HG03103 (cell line): Measurements from ENCODE around the gene UBA52.

ENCODE experiments used
- ATAC-seq: cut with Tn5 transposase; IDR thresholded peaks from one replicate; pipeline ENCODE4 v1.9.1; 2021; ENCODE audit warnings: low read depth; ENCODE audit not compliant: unreplicated experiment

Gene UBA52

DNA sequence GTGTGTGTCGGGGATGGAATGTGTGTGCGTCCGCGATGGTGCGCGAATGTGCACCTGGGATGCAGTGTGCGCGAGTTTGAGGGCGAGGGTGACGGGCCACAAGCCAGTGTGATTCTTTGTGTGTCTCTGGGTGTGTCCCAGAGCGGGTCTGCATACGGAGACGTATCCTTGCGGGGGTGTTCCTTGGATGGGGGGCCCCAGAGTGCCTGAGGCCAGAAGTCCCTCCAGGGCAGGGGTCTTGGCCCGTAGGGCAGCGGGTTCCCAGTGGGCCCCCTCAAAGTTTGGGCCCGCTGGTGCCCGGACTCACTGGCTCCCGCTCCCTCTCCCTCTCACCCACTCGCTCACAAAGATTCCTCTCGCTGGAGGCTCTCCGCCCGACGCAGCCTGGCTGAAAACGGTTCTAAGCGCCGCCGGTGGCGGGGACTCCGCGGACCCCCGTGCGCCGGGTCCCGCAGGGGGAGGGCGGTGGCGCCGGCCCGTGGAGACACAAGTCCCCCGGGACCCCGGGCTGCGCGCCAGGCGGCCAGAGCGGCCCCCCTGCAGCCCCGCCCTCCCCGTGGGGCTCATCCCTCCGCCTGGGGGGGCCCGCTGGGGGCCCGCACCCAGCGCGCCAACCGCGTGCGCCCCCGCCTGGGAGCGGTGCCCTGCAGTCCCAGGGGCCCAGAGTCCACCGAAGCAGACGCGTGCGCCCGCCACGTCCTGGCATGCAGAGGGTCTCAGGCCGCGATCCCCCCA, 34.1 kb downstream of the UBA52 start:
- ATAC-seq = no peak

DNA sequence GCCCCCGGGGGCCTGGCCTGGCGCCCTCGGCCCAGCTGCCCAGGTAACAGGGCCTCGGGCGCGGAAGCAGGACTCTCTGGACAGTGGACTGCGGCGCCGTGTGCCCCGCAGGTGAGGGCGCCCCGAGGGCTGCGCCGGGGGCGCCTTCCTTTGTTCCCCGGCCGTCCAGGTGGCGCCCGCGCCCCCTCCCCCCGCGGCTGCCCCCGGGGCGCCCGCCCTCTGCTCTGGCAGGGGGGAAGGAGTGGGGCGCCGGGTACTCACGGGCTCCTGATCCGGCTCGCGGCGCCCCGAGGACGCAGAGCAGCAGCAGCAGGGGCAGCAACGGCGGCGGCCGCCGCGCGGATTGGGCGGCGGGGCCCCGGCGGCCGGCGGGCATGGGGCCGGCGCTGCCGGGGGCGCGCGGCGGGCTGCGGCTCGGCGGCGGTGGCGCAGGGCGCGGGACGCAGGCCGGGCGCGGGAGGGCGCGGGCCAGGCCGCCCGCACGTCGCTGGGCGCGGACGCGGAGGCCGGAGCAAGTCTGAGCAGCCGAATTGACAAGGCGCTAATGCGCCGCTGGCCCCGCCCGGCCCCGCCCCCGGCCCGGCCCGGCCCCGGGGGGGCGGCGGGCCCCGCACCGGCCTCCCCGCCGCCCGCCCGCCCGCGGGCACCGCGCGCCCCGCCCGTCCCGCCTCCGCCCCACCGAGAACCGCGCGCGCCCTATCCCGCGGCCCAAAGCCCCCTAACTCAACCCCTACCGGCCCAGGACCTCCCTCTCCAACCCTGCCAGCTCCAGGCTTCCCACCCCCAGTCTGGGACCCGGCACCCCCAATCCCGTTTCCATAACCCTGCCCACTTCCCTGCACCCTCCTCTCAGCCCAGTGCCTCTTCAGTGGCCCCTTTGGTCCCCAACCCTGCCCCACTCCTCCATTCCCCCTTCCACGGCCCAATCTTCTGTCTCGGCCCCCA, 34.9 kb downstream of the UBA52 start, which contains the start of gene CRLF1:
Gene CRLF1, minus strand, starts transcription at position 519 of the 945 bp plus-strand sequence. Its CDS starts 143 bp downstream, at position 376.
- ATAC-seq = no peak

DNA sequence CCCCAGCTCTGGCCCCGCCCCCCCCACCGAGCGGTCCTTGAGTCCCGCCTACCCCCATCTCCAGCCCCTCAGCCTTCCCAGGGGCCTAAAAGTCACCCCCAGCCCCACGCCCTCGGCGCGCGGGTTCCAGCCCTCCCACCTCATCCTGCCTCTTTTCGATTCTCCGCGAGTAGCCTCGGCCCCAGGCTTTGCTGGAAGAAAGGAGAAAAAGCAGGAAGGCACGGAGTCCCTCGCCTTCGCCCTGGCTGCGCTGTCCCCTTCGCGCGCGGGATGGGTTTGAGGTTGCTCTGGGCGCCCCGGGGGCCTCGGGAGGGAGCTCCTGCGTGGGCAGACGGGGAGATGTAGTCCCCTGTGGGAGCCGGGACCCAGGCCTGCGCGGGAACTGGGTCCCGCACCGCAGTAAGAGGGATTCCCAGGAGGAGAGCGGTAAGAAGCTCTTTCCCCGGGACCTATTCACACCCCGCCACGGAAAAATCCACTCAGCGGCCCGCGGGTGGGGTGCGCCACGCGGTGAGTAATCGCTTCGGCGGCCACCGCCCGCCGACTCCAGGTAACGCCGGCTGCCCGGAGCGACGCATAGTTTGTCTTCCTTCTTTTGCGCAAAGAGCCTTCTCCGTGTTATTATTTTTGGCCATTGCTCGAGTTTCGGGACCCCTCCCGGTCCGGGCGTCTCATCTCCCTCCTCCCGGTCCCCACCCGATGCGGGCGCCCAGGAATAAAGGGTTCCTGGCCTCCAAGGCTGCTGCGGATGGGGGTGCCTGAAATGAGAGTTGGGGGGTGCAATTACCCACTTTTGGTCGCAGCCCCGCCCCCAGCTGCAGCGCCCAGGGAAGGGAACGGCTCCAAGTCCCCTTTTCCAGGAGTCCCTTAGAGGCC, 35.8 kb downstream of the UBA52 start:
- no peak for ATAC-seq

DNA sequence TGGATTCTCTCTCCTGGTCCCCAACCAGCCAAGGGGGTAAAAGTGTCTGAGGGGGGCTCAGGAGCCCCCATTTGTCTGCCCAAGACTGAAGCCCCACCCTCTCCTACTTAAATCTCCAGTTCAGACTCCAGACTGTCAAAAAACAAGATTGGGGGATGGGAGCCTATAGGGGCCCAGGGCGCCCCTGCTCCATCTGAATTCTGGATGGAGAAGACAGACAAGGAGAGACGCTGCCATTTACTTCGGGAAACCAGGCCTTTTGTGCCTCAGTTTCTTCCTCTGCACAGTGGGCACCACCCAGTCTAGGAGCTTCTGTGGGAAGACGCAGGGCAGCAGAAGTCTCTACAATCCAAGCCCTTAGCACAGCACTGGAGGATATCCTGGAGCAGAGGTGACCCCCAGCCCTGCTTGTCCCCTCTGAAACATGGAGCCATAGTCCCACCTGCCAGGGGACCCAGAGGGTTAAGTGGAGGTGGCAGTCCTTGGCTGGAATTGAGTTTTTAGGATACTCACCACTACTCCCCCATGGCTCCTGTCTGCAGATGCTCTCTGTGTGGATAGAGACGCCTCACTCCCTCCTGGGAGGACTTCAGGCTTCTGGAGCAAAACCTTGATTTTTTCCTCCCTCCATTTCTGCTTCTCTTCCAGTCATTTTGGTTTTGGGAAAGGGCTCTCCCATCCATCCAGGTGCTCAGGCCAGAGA, 36.6 kb downstream of the UBA52 start:
- ATAC-seq = no peak

DNA sequence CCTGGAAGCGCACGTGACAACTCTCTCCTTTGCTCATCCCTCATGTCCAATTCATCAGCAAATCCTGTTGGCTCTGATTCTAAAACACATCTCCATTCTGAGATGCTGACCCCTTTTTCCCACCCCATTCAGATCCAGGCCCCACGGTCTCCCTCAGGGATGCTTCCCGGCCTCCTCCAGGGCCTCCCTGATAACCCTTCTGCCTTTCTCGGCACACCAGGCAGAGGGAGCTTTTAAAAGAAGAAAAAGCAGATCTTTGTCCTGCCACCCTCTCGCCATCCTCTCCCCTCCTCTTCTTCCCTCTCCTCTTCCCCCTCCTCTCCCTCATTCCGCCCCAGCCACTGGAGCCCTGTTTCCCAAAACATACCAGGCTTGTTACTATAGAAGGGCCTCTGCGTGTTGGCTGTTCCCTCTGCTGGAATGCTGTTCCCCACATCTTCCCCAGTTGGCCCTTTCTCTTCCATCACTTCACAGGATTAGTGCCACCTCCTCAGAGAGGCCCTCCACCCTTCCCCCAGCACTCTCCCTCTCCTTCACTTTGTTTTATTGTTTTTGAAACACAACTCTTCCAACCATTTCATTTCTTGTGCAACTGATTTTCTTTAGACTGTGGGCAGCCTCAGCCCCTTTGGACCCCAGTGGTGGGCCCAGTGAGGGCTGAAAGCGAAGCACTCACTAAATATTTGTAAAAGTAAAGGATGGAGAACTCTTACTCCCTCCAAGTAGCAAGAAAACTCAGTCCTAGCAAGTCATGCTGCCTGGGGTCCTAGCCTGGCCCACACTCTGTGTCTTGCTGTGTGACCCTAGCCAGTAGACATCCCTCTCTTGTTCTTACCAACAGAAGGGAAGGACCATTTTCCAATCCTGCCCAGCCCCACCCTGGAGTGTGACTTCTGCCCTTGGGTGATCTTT, 37.4 kb downstream of the UBA52 start:
- ATAC-seq = no peak

- no peak for ATAC-seq
These were observed 38.0 kb downstream of the UBA52 start for GRCh38 chr19:18609717-18610051.

DNA sequence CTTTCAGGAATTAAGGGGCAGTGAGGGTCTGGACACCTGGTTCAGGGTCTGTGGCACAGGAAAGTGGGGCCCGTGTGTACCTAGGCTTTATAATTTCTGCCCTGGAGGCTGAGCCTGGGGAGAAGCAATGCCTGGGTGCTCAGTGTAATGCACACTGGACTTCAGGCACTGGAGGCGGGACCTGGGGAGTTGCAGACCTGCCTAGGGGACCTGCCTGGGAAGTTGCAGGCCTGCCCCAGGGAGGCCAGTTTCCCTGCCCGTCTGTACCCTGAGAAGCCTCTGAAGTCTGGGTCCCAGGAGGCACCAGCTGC, 38.5 kb downstream of the UBA52 start:
- no peak for ATAC-seq

DNA sequence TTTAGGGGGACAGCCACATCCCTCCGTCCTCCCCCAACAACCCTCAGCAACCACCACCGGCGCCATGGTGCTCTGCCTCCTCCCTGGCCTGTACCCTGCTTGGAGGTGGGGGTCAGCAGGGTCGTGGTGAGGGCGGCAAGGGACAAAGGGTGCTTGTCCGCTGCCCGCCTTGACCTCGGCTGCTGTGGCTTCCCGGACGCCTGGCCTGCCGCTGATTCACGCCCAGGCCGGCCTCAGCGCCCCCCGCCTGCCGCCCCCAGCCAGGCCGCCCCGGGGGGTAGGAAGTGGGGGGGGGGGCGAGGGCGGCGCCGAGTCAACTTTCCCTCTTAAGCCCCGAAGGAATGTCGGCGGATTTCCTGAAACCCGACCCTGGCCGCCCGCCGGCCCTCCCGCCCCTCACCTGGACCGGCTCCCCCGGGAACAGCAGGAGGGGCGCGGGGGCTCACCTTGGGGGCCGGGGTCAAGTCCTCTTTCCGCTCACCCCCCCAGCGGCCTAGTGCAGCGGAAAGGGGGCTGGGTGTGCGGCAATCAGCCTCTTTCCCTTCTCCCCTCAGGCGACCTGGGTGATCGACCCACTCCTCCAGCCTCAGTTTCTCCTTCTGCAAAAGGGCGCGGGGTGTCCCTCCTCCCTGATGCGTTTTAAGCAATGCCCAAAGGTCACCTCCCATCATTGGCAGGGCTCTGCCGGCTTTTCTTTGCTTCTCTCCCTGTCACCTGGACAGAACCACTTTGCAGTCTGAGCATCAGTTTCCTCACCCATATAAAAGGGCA, 39.1 kb downstream of the UBA52 start:
- no peak for ATAC-seq

DNA sequence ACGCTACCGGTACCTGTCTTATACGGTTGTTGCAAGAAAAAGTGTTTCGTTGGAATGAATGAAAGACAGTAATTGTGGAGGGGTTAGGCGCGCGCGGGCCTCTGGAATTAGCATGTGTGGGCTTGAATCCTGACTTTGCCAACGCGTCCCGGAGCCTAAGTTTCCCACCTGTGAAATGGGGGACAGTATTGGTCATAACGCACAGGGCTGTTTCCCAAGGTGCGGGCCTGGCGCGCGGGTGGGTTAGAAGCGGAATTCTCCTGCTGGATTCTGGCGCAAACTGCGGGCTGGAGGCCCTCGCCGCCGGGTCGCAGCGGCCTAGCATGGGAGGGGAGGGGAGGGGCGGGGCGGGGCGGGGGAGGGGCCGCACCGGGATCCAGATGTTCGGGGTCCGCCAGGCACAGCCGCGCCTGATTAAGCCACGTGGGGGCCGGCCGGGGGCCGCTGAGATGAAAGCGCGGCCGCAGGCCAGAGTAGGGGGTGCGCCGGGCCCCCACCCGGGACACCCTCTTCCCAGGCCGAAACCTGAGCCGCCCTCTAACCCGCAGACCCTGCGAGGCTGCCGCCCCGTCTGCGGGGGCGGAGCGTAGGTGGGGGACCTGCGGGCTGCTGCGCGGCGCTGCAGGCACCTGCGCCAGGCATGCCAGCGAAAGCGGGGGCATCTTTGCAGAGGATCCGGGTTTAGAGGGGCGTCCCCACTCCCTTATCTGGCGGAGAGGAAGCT, 39.8 kb downstream of the UBA52 start:
- no peak for ATAC-seq

GRCh38 chr19:18612051-18612771, 40.6 kb downstream of the UBA52 start:
- no peak for ATAC-seq

DNA sequence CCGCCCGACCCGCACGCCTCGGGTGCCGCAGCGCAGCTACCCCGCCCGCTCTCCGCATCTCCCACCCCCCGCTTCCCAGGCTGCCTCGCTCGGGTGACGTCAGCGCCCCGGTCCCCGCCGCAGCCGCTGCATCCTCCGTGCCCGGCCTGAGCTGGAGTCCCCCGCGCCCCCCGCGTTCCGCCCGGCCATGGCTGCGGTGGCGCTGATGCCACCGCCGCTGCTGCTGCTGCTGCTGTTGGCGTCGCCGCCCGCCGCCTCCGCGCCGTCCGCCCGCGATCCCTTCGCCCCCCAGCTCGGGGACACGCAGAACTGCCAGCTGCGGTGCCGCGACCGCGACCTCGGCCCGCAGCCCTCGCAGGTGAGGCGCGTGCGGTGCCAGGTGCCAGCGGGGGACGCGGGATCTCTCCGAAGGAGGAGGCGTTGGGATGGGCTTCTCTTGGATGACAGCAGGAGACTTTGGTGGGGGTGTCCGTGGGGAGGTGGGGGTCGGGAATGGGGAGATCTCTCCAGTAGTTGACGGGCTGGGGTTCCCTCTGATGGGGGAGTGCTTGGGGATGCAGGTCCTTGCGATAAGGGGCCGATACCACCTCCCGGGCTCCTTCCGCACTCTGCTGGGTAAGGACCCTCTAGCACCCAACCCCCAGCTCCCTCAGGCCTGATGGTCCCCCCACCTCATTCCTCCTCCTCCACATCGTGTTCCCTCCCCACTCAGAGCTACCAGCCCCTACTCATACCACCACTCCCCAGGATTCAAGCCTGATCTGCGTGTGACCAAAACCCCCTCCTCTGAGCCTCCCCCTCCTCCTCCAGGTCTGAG, 41.3 kb downstream of the UBA52 start, which contains the start of gene TMEM59L:
Gene TMEM59L, plus strand, starts transcription at position 99 of the 817 bp plus-strand sequence. Its CDS starts 89 bp downstream, at position 188.
- no peak for ATAC-seq

DNA sequence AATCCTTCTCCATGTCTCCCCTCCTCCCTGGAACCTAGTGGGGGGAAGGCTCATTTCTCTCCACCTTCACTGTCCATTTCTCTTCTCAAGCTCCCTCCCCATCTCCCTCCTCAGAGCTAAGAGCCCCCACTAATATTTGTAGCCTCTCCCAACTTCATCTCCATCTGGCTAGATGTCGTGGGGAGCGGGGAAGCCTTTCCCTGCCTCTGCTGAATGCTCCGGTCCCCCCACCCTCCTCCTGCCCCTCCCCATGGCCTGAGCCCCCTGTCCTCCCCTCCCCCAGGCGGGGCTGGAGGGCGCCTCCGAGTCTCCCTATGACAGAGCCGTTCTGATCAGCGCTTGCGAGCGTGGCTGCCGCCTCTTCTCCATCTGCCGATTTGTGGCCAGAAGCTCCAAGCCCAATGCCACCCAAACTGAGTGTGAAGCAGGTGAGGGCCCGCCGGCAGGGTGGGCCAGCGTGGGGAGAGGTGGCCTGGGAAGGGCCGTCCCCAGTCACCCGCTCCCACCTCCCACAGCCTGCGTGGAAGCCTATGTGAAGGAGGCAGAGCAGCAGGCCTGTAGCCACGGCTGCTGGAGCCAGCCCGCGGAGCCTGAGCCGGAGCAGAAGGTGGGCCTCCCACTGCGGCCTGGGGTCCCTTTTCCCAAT, 42.1 kb downstream of the UBA52 start:
- no peak for ATAC-seq

- ATAC-seq = no peak
These were observed 44.4 kb downstream of the UBA52 start for GRCh38 chr19:18616023-18616422.

GRCh38 chr19:18617562-18617961, 45.9 kb downstream of the UBA52 start:
- no peak for ATAC-seq

GRCh38 chr19:18618236-18618635, 46.6 kb downstream of the UBA52 start:
- ATAC-seq = no peak

GRCh38 chr19:18620311-18620710, 48.7 kb downstream of the UBA52 start:
- no peak for ATAC-seq
